Germinal center (tissue), 1 donor: Measurements from ENCODE around the gene ADGRD1.

ENCODE experiments used
- DNase-seq: peaks from one replicate; pipeline ENCODE4 v3.0.0; 2012; ENCODE audit warnings: mixed read lengths, low spot score

Gene ADGRD1

GRCh38 chr12:131162113-131162512, 208.4 kb downstream of the ADGRD1 start:
- no peak for DNase-seq

- DNase-seq: no peak
These were observed 209.6 kb downstream of the ADGRD1 start for GRCh38 chr12:131163189-131163738.

GRCh38 chr12:131164096-131164872, 210.6 kb downstream of the ADGRD1 start:
- no peak for DNase-seq

- DNase-seq: no peak
These were observed 213.0 kb downstream of the ADGRD1 start for GRCh38 chr12:131166717-131167116.

GRCh38 chr12:131167334-131167733, 213.6 kb downstream of the ADGRD1 start:
- no peak for DNase-seq

- no peak for DNase-seq
These were observed 217.3 kb downstream of the ADGRD1 start for GRCh38 chr12:131171029-131171428.

- DNase-seq: no peak
These were observed 221.2 kb downstream of the ADGRD1 start for GRCh38 chr12:131174901-131175300.

- DNase-seq: no peak
These were observed 222.6 kb downstream of the ADGRD1 start for GRCh38 chr12:131176266-131176665.

- no peak for DNase-seq
These were observed 223.2 kb downstream of the ADGRD1 start for GRCh38 chr12:131176926-131177325.

- no peak for DNase-seq
These were observed 223.9 kb downstream of the ADGRD1 start for GRCh38 chr12:131177599-131177998.

GRCh38 chr12:131187602-131188001, 233.9 kb downstream of the ADGRD1 start:
- DNase-seq: no peak

- DNase-seq: no peak
These were observed 234.7 kb downstream of the ADGRD1 start for GRCh38 chr12:131188131-131189050.

- no peak for DNase-seq
These were observed 236.1 kb downstream of the ADGRD1 start for GRCh38 chr12:131189781-131190180.

- DNase-seq: no peak
These were observed 237.3 kb downstream of the ADGRD1 start for GRCh38 chr12:131190965-131191364.
